HG03565 (cell line): Measurements from ENCODE around the gene MRPS21.
A peak's percentile ranks its signal among the peaks of the same experiment; 100 is the strongest.
"Not testable (repeated sequence)": the region's sequence is repeated elsewhere in the genome, so short reads cannot be mapped to it uniquely, and the experiment has no call there.

Experiments
- ATAC-seq: cut with Tn5 transposase; IDR thresholded peaks from one replicate; pipeline ENCODE4 v1.9.1; 2021; ENCODE audit warnings: mild to moderate bottlenecking, moderate library complexity; ENCODE audit not compliant: unreplicated experiment

Gene MRPS21

DNA sequence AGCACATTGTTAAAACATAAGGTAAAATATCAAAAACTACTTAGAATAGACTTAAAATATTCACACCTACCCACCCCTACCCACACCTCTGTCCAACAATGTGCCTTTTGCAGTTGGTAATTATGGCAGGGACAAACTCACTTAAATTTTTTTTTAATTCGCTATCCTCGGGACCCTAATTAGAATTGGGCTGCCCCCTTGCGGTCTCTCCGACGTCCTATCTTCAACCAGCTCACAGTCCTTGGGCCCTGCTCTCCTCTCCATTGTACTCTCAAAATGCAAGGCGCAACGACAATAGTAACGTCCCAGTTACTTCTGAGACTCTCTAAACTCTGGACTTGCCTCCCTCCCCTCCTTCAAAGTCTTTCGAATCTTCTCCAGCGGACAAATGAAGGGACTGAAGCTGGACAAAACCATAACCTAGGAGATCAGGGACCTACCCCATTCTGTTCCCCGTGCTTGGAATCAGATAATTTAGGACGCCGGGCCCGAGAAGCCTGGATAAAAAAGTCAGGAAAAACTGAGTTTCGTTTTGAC lies 12.4 kb upstream of the MRPS21 start:
- no peak for ATAC-seq

DNA sequence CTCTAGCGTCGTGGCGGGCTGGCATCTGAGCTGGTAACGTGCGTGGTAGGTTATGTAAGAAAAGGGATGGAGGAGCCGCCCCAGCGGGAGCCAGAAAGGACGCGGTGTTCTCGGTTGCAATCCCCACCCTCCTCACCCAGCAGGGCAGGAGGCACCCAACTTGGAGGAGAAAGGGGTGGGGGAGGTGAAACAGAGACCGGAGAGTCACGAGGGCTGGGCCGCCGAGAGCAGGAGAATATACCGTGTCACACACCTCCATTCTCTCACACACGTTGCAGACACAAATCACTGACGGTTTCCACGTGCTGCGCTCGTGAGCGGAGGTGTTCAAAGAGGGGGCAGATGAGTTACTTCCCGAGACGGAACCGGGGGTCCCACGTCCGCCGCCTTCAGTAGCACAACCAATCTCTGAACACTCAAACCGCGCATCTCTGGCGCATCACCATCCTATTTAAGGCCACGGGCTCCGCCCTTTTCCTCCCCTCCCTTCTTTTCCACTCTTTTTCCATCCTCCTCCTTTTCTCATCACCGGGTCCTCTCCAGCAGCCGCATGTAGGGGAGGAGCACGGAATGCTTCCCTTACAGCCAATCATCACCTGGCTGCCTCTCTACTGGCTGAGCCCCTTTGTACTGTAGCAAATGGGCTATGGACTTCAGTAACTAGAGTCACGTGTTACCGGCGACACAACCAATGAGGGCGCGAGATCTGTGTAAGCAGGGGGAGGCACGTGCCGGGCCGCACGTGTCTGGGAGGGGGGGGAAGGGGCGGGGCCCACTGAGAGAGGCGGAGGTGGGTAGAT lies 11.7 kb upstream of the MRPS21 start, which contains the start of gene CIART:
Gene CIART (plus strand): TSS at position 797 of the 800 bp plus-strand sequence. CDS start 714 bp downstream, outside the sequence.
- peak; percentile 57 for ATAC-seq

DNA sequence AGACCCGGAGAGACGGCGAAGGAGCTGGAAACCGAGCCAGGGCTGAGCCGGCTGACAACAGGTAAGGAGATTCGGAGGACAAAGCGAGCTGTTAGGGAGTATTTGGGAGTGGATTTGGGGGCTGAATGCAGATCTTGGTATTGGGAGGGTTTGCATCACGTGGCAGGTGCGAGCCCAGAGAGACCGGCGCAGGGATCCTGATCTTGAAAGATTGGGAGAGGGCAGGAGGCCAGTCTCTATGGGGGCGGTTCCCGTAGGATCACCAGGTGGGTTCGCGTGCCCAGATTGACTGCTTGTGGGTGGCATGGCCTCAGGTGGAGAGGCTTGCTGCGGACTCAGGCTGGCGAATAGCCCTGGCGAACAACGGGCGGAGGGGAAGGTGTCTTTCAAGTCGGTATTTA lies 11.1 kb upstream of the MRPS21 start:
- no peak for ATAC-seq

DNA sequence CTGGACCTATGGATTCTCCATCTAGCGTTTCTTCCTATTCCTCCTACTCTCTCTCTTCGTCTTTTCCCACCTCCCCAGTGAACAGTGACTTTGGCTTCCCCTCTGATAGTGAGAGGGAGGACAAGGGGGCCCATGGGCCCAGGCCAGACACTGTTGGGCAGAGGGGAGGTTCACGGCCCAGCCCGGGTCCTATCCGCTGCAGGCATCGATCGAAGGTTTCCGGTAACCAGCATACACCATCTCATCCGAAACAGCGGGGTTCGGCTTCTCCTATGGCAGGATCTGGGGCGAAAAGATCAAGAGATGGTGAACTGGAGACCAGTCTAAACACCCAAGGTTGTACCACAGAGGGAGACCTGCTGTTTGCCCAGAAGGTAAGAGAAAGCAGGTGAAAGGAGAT lies 10.4 kb upstream of the MRPS21 start:
- no peak for ATAC-seq

DNA sequence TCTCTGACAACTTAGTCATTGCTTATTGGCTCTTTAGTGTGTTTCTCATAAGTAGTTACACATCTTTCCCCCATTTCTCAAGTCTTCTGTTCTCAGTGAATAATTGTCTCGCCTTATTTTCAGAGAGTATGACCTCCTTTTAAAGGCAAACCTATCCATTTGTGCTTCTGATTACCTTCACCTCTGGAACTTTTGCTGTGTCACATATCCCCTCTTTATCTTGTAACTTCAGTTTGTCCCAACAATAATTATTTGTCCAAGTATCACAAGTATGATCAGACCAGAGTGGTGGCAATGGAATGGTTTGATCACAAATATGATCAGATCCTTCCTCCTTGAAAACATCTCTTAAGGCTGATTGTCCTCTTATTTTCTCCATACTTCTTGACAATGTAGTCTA lies 5.3 kb upstream of the MRPS21 start:
- ATAC-seq = no peak

DNA sequence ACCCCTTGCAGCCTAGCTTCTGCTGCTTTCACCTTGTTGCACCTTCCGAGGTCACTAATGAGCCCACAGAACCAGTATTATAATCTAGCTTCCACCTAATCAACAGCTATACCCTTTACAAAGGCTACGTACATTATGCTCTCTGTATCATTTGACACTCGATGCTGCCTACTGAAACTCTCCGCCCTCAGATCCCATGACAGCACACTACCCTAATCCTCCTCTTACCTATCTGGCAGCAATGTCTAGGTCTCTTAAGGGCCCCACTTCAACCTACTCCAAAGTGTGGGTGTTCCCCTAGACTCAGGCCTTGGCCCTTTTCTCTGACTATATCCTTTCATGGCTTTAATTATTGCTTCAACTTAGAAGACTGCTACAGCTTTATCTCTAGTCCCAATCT lies 4.8 kb upstream of the MRPS21 start:
- no peak for ATAC-seq

DNA sequence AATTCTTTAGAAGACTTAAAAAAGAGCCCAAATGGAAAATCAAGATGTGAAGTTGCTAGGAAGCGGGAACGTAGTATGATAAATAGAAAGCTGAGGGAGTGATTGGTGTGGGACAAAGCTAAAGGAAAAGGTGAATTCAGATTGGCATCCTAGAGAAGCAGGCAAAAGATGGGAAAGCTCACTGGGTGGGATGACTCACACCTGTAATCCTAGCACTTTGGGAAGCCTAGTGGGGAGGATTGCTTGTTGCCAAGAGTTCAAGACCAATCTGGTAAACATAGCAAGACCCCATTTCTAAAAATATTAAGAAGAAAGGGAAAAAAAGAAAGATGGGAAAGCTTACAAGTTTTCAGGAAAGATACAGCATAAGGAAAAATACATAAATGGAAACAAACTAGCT lies 1.8 kb downstream of the MRPS21 start:
- no peak for ATAC-seq

DNA sequence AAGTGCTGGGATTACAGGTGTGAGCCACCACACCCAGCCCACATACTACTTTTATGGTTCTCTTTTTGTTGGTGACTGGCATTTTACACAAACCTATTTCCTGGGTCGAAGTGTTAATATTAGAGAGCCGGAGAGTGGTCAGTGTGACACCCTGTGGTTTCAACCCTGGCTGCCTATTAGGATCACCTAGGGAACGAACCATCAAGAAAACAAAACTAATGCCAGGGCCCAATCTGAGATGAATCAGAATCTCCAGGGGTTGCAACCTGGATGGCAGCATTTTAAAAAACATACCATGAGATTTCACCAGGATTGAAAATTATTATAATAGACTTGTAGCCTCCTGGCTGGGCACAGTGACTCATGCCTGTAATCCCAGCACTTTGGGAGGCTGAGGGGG lies 6.1 kb downstream of the MRPS21 start:
- ATAC-seq = no peak

DNA sequence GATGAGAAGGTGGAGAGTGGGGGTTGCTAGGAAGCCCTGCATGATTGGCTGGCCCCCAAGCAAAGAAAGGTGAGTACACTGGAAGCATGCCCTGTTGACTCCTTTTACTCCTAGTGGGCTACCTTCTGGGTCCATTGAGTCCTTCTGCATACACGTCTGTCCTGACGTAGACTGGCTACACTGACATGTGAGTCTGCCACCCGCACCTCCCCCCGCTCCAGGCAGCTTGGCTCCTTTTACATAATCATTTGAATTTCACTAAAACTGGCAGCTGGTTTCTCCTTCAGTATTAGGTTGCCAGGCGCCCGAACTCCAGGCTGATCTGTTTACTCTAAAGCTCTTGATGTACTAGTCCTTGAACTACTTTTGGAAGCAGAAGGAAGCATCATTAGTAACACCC lies 8.7 kb downstream of the MRPS21 start:
- no peak for ATAC-seq

DNA sequence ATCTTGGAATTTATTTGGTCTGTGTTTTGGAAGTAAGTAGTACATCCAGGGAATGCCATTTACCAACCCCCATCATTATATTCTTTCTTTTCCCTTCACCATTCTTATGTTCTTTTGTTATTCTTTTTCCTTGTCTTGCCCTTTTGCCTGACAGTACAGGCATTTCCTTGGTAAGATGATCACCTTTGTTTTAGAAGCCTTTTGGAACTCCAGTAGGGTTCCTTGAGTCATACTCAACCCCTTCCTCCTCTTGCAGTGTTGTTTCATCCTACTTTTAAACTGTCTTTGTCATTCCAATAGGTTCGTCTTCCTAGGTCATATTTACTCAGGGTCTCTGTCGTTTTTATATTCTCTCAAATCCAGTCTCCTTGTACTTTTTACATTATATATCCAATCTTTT lies 9.2 kb downstream of the MRPS21 start:
- no peak for ATAC-seq

DNA sequence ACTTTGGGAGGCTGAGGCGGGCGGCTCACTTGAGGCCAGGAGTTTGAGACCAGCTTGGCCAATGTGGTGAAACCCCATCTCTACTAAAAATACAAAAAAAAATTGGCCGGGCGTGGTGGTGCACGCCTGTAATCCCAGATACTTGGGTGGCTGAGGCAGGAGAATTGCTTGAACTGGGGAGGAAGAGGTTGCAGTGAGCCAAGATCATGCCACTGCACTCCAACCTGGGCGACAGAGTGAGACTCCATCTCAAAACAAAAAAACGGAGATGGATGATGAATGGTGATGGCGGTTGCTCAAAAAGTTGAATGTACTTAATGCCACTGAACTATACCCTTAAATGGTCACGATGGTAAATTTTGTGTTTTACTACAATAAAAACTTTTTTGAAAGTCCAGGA lies 14.9 kb downstream of the MRPS21 start:
- ATAC-seq = not testable (repeated sequence)

DNA sequence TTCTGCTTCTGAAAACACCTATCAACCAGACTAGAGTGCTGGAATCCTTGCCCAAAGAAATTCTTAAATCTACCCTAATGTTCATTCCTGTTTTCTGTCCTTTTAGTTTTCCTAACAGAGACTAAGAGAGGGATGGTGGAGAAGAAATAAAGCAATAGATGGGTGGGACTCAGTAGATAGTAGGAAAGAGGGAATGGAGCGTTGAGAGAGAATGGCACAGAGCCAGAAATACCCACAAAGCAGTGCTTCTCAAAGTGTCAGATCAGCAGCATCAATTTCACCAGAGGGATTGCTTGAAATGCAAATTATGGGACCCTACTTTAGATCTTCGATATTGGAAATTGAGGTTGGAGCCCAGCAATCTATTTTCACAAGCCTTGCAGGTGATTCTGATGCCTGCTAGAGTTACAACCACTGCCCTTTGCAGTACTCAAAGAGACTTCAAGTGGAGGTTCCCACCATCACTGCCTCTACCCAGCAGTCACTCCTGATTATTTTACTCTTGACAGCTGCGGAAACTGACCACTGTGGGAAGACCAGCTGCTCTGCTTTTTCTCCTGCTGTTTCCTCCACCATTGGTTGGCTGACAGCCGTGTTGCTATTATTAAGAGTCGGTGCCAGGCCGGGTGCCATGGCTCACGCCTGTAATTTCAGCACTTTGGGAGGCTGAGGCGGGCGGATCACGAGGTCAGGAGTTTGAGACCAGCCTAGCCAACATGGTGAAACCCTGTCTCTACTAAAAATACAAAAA lies 16.3 kb downstream of the MRPS21 start:
- no peak for ATAC-seq

DNA sequence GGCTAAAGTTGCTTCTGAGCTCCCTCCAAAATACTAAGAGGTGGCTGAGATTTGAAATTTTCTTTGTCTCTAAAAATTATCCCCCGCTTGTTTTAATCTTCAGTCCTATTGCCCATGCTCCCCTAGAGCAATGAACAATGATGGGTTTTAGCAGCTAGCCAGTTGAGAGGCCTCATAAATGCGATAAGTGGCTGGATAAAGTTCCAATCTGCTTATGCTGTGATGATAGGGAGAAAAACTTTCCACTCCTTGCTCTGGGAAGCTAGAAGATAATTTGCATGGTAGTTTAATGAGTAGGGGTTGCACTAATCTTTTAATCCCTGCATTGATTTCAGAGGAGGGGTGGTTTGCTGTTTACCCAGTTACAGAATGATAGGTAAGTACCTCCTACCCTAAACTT lies 18.1 kb downstream of the MRPS21 start:
- no peak for ATAC-seq

DNA sequence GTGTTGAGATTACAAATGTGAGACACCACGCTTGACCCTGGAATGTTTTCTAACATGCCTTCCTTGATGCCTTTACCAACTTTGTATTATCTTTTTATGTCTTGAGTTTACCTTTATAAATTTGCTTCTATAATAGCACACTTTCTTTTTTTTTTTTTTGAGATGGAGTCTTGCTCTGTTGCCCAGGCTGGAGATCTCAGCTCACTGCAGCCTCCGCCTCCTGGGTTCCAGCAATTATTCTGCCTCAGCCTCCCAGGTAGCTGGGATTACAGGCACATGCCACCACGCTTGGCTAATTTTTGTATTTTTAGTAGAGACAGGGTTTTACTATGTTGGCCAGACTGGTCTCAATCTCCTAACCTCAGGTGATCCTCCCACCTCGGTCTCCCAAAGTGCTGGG lies 21.0 kb downstream of the MRPS21 start:
- not testable (repeated sequence) for ATAC-seq

DNA sequence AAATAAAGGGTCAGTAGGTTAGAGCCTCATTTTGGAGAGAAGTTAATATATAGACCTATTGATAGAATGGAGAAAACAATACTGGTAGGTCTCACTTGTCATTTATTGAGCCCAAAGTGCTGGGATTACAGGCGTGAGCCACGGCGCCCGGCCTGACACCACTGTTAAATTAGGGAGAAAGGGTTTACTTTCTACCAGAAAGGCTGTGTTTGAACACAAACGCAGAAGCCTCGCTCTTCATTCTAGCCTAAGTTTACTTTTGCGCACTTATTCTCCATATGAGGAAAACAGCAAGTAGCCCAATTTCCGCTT lies 27.0 kb downstream of the MRPS21 start:
- ATAC-seq = no peak

DNA sequence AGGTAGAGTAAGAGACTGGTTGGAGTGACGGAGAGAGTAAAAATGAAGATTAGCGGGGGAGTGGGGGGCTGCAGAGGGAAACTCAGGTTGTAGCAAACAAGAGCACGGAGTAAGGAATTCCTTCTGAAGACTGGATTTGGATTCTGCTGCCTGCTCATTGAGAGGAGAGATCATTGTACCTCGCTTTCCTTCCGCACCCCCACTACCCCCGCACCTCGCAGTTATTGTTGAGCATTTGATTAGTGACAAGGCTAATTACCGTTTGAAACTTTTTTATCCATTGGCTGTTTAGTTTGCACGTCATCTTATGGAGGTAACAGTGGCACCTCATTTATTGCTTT lies 28.1 kb downstream of the MRPS21 start:
- ATAC-seq = no peak

DNA sequence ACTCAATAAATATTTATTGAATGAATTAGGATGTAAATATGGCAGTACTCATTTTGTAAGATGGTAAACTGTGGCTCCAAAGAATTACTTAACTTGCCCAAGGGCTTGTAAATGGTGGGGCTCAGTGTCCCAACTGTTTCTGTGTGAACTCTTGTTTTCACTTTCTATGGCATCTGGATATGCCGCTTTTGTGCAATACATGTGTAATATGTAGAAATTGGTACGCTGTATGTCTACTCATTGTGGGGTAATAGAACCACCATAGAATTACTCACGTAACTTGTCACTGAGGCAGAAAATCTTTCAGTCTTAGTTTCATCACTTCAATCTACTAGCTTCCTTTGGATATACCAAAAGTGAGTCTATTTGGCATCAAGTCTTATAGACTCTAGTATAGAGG lies 28.6 kb downstream of the MRPS21 start:
- no peak for ATAC-seq

DNA sequence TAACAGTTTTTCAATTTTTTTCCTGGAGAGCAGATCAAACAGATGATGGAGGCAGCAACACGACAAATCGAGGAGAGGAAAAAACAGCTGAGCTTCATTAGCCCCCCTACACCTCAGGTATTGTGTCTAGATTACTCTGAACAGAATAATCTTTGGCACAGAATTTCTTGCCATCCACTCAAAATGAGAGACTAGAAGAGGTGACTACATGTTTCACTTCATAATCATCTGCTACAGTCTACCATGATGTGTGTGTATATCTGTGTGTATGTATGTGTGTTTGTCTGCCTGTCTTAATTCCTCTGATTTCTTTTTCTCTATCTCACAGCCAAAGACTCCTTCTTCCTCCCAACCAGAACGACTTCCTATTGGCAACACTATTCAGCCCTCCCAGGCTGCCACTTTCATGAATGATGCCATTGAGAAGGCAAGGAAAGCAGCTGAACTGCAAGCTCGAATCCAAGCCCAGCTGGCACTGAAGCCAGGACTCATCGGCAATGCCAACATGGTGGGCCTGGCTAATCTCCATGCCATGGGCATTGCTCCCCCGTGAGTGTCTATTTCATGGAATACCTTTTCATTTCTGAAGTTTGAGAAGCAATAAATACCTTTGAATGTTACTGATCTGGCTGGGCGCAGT lies 39.1 kb downstream of the MRPS21 start:
- ATAC-seq = no peak

DNA sequence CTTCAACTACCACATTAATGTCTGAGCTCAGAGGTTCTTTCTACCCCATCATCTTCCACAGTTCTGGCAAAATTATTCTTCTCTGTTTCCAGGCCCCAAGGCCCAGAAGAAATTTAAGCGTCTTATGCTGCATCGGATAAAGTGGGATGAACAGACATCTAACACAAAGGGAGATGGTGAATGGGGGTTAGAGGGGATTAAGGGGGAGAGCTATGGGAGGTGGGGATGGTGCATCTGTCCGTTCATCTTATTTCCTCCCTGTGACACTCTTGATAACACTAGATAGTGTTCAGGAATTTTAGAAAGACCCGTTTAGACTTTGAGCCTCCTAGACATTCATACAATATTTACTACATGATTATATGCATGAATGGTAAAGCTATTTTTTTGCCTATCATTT lies 52.7 kb downstream of the MRPS21 start:
- ATAC-seq = no peak

DNA sequence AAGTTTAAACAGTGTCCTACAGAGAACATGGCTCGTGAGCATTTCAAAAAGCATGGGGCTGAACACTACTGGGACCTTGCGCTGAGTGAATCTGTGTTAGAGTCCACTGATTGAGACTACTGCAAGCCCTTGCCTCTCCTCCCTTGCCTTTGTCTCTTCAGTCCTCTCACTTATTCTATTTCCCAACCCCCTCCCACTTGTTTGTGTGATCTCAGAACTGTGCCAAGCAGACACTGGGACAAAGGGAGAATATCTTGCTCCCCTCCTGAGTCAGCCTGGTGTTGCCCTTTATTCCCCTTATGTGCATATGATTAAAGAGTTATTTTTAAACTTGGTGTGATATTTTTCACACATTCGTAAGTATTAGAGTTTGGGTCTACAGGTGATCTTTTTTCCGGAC lies 59.2 kb downstream of the MRPS21 start:
- ATAC-seq = no peak
